GM12801 (cell line): ENCODE measurements around the gene METTL14.

Experiments used
- CTCF ChIP-seq: IDR thresholded peaks from one replicate; pipeline ENCODE4 v1.5.1; 2011; ENCODE audit warnings: control low read depth; ENCODE audit not compliant: insufficient read length; ENCODE audit errors: extremely low read depth

Gene METTL14

GRCh38 chr4:118712872-118713271, 27.7 kb downstream of the METTL14 start:
- TF ChIP-seq CTCF: no peak

GRCh38 chr4:118714682-118715081, 29.5 kb downstream of the METTL14 start:
- no peak for TF ChIP-seq CTCF

- no peak for TF ChIP-seq CTCF
Measured at GRCh38 chr4:118716304-118716703, 31.1 kb downstream of the METTL14 start.

GRCh38 chr4:118718511-118719170, 33.4 kb downstream of the METTL14 start:
- no peak for TF ChIP-seq CTCF

- TF ChIP-seq CTCF: no peak
Measured at GRCh38 chr4:118721752-118722151, 36.6 kb downstream of the METTL14 start.

- TF ChIP-seq CTCF: no peak
Measured at GRCh38 chr4:118723369-118723768, 38.2 kb downstream of the METTL14 start.

GRCh38 chr4:118727360-118727759, 42.2 kb downstream of the METTL14 start:
- TF ChIP-seq CTCF: no peak
